ENCODE results near the gene SHD. TPM values are rescaled to one million over a fixed set of nuclear protein-coding genes. Genes with fewer than 3 reads are reported as not detected.

The SHD gene
- total and polyA plus RNA-seq, 2 of the 4 experiments (the other 2 are of a cell fraction), result not detected

- no peak overlapping the region for H3K18ac ChIP-seq (ENCODE audit: low read depth, low read length)
- no peak overlapping the region for H2BK20ac ChIP-seq (ENCODE audit: low read depth, low read length)
- no peak overlapping the region for H3K23ac ChIP-seq (ENCODE audit: low read depth, low read length)
- no peak overlapping the region for H2AK9ac ChIP-seq (replicated peaks; ENCODE audit: low read depth, low read length, poor library complexity)
- no peaks in the 10 kb centered on the region for H4K20me1 ChIP-seq (ENCODE audit: insufficient read depth, low read length)
- H4K8ac ChIP-seq (ENCODE audit: low read depth in 2 of 2, low read length in 2 of 2), result no peak overlapping the region
- DNase-seq (no peak), ATAC-seq (ENCODE audit: low read depth) (no peak)
- H3K9me3 ChIP-seq (ENCODE audit: control insufficient read depth, insufficient read depth, low read length), result peaks cover 3% of the 10 kb centered on the region; the same call in 1 of the 2 replicates
- H3K56ac ChIP-seq (ENCODE audit: extremely low read depth, insufficient read depth, low read length), result no peak overlapping the region
- H3K4me2 ChIP-seq (ENCODE audit: low read depth, low read length), result no peak overlapping the region
- POLR2A ChIA-PET (ENCODE audit: unreplicated experiment), result no interaction called here
- H3K27me3 ChIP-seq (ENCODE audit: control insufficient read depth, insufficient read depth, low read length), result no peaks in the 10 kb centered on the region; the same call in 1 of the 2 replicates
- no peak overlapping the region for H3K27ac ChIP-seq (ENCODE audit: insufficient read depth, low read length)
- no peaks in the 10 kb centered on the region for H3K79me1 ChIP-seq (ENCODE audit: low read depth in 1 of 2, low read length in 2 of 2)
- H2BK5ac ChIP-seq (ENCODE audit: low read depth, low read length, poor library complexity, severe bottlenecking), result no peak overlapping the region
- in situ Hi-C loops (cut with MboI; ENCODE audit: low sequenced_read_pairs), result no loop called here
- H2AFZ ChIP-seq (replicated peaks; ENCODE audit: low read length, poor library complexity), result no peak overlapping the region
- no peak overlapping the region for H3K4ac ChIP-seq (ENCODE audit: low read depth, low read length)
- WGBS, 2 experiments (ENCODE audit: extremely low coverage in 2 of 2, insufficient read length in 1 of 2), result no CpG with 5 or more reads among the region's 9 CpGs
- CTCF ChIA-PET, result no interaction called here
- H4K5ac ChIP-seq (ENCODE audit: low read depth, low read length), result no peak overlapping the region
- dilution Hi-C loops (cut with HindIII; ENCODE audit: low sequenced_read_pairs, unreplicated experiment), result no loop called here
- no peaks in the 10 kb centered on the region for H3K4me1 ChIP-seq (ENCODE audit: control insufficient read depth, insufficient read depth, low read length)
- H2BK120ac ChIP-seq (ENCODE audit: low read depth, low read length), result no peak overlapping the region
- H3K36me3 ChIP-seq (ENCODE audit: control insufficient read depth, insufficient read depth, low read length), result no peaks in the 10 kb centered on the region
- H3K9ac ChIP-seq (ENCODE audit: low read depth, low read length), result no peak overlapping the region
- BruUV-seq (replicated peaks), result no TSS peak
- no peak for TF ChIP-seq ELK1 (IDR thresholded peaks at IDR 0.05; ENCODE audit: borderline replicate concordance, low read depth, low read length)
- H3K4me3 ChIP-seq (ENCODE audit: insufficient read depth, low read depth, low read length), result no peak overlapping the region
- H2AK5ac ChIP-seq (ENCODE audit: low read depth, low read length), result no peak overlapping the region
- H2BK15ac ChIP-seq (ENCODE audit: low read depth, low read length), result no peak overlapping the region
- H3K9me1 ChIP-seq (ENCODE audit: insufficient read depth, low read length), result no peaks in the 10 kb centered on the region
- no peak overlapping the region for H4K91ac ChIP-seq (ENCODE audit: insufficient read depth, low read depth, low read length)
- intact Hi-C loops (cut with micrococcal nuclease), result no loop called here
- H3K14ac ChIP-seq (replicated peaks; ENCODE audit: low read depth, low read length), result no peak overlapping the region
These were observed 44.6 kb downstream of the SHD start for GRCh38 chr19:4323692-4324091.
